DND-41 (cell line): Measurements from ENCODE around the gene ABCB8.

Experiments
- ATAC-seq: fragments of 200-7000 bp; cut with Tn5 transposase; 3 replicates; pipeline ENCODE4 v1.9.1; 2021; ENCODE audit warnings: low read depth; ENCODE audit not compliant: insufficient read depth
- DNase-seq: peaks from one replicate; pipeline ENCODE4 v3.0.0-alpha.2; 2020
- H2AFZ ChIP-seq: 2 replicates; pipeline ENCODE4 v1.6.0; 2012; ENCODE audit warnings: low read depth, low read length
- H3K27ac ChIP-seq: 2 replicates; pipeline ENCODE4 v1.5.1; 2012; ENCODE audit warnings: low read length, inconsistent platforms
- H3K27me3 ChIP-seq: fragments of 200-600 bp; sonication (generic); 2 replicates; pipeline ENCODE4 v1.6.0; 2012; ENCODE audit warnings: low read length, mild to moderate bottlenecking, inconsistent platforms; ENCODE audit not compliant: insufficient read depth, poor library complexity
- H3K36me3 ChIP-seq: 2 replicates; pipeline ENCODE4 v1.5.1; 2012; ENCODE audit warnings: low read length, inconsistent platforms; ENCODE audit not compliant: insufficient read depth
- H3K4me1 ChIP-seq: 2 replicates; pipeline ENCODE4 v1.5.1; 2012; ENCODE audit warnings: mild to moderate bottlenecking, low read length; ENCODE audit not compliant: insufficient read depth
- H3K4me2 ChIP-seq: 2 replicates; pipeline ENCODE4 v1.6.0; 2012; ENCODE audit warnings: mild to moderate bottlenecking, moderate library complexity, low read length, inconsistent platforms; ENCODE audit not compliant: insufficient read depth
- H3K4me3 ChIP-seq, 2 experiments: fragments of 200-600 bp in 1 of 2; shearing (Covaris generic) in 1 of 2; 2 replicates each; pipeline ENCODE4 v1.5.1; 2012 to 2016; ENCODE audit warnings: inconsistent platforms in 2 of 2, low read length in 2 of 2, mild to moderate bottlenecking in 2 of 2, low read depth in 1 of 2, moderate library complexity in 1 of 2
- H3K79me2 ChIP-seq: 2 replicates; pipeline ENCODE4 v1.6.0; 2012; ENCODE audit warnings: low read length, inconsistent platforms; ENCODE audit not compliant: insufficient read depth
- H3K9ac ChIP-seq: 2 replicates; pipeline ENCODE4 v1.6.0; 2012; ENCODE audit warnings: low read depth, mild to moderate bottlenecking, inconsistent platforms, low read length, moderate library complexity
- H3K9me3 ChIP-seq: 2 replicates; pipeline ENCODE4 v1.5.1; 2012; ENCODE audit warnings: low read length, moderate library complexity, mild to moderate bottlenecking, inconsistent platforms; ENCODE audit not compliant: insufficient read depth, severe bottlenecking
- H4K20me1 ChIP-seq: 2 replicates; pipeline ENCODE4 v1.6.0; 2012; ENCODE audit warnings: low read length; ENCODE audit not compliant: insufficient read depth
- EZH2 ChIP-seq: IDR thresholded peaks from 3 replicates; pipeline ENCODE4 v1.6.1; 2012; ENCODE audit warnings: borderline replicate concordance, low read depth, mild to moderate bottlenecking, moderate library complexity, low read length, inconsistent platforms; ENCODE audit not compliant: severe bottlenecking
- TF ChIP-seq, protein P1 (sequence below): IDR thresholded peaks from 2 replicates; pipeline ENCODE4 v1.5.1; 2012; ENCODE audit warnings: borderline replicate concordance, low read length, moderate library complexity, mild to moderate bottlenecking; ENCODE audit not compliant: poor library complexity, severe bottlenecking; ENCODE audit errors: extremely low read depth

Gene ABCB8

DNA sequence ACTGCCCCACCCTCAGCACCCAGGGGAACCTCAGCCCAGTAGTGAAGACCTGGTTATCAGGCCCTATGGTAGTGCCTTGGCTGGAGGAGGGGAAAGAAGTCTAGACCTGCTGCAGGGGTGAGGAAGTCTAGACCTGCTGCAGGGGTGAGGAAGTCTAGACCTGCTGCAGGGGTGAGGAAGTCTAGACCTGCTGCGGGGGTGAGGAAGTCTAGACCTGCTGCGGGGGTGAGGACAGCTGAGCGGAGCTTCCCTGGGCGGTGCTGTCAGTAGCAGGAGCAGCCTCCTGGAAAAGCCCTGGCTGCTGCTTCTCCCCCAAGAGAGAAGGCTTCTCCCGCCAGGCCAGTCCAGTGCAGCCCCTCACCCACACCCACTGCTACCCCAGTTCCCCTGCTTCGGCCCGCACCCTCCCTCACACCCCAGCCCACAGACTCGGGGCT, 31.2 kb upstream of the ABCB8 start:
- H3K4me3 ChIP-seq: no peak overlapping the region
- H3K4me1 ChIP-seq: no peaks in the 10 kb centered on the region
- H3K4me2 ChIP-seq: no peak overlapping the region
- H3K79me2 ChIP-seq: no peaks in the 10 kb centered on the region
- H3K9me3 ChIP-seq: no peaks in the 10 kb centered on the region
- ATAC-seq: no peak
- no peaks in the 10 kb centered on the region for H3K27me3 ChIP-seq
- no peaks in the 10 kb centered on the region; the same call in 1 of the 2 replicates for H4K20me1 ChIP-seq
- H3K36me3 ChIP-seq: no peaks in the 10 kb centered on the region
- H3K27ac ChIP-seq: no peak overlapping the region
- TF ChIP-seq, protein P1, sequence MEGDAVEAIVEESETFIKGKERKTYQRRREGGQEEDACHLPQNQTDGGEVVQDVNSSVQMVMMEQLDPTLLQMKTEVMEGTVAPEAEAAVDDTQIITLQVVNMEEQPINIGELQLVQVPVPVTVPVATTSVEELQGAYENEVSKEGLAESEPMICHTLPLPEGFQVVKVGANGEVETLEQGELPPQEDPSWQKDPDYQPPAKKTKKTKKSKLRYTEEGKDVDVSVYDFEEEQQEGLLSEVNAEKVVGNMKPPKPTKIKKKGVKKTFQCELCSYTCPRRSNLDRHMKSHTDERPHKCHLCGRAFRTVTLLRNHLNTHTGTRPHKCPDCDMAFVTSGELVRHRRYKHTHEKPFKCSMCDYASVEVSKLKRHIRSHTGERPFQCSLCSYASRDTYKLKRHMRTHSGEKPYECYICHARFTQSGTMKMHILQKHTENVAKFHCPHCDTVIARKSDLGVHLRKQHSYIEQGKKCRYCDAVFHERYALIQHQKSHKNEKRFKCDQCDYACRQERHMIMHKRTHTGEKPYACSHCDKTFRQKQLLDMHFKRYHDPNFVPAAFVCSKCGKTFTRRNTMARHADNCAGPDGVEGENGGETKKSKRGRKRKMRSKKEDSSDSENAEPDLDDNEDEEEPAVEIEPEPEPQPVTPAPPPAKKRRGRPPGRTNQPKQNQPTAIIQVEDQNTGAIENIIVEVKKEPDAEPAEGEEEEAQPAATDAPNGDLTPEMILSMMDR: no peak
- no peak for TF ChIP-seq EZH2
- H2AFZ ChIP-seq: no peak overlapping the region
- DNase-seq: no peak
- no peak overlapping the region for H3K9ac ChIP-seq

DNA sequence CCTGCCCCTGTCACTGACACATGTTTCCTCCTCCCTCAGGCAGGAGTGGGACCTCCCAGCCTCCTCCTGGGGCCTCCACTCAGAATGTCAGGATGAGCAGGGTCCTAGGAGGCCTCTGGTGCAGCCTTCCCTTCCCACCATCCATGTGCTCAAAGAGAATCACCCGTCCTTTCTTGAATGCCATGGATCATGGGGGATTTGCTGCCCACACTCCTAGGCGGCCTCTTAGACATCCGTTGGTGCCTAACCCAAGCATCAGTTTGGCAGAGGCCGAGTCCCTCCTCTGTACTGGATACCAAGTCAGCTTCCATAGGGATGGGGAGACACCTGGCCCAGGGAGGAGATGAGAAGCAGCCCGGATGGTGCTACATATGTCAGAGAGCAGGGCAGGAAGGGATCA, 30.4 kb upstream of the ABCB8 start:
- ATAC-seq: no peak

DNA sequence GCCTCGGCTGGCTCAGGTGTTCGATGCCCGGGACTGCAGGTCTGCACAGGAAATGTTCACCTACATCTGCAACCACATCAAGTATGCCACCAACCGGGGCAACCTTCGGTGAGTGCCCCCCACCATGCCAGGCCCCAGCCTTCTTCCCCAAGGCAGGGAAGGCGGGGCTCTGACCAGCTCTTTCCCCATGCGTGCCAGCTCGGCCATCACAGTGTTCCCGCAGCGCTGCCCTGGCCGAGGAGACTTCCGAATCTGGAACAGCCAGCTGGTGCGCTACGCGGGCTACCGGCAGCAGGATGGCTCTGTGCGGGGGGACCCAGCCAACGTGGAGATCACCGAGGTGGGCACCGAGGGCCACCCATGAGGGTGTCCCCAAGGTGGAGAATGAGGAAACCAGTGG, 29.9 kb upstream of the ABCB8 start:
- no peaks in the 10 kb centered on the region for H3K36me3 ChIP-seq
- no peak overlapping the region for H2AFZ ChIP-seq
- DNase-seq: no peak
- H3K4me3 ChIP-seq: no peak overlapping the region
- no peak overlapping the region for H3K9ac ChIP-seq
- H3K27me3 ChIP-seq: no peaks in the 10 kb centered on the region
- no peak for TF ChIP-seq EZH2
- no peaks in the 10 kb centered on the region; the same call in 1 of the 2 replicates for H4K20me1 ChIP-seq
- H3K4me1 ChIP-seq: no peaks in the 10 kb centered on the region
- no peak overlapping the region for H3K4me2 ChIP-seq
- H3K27ac ChIP-seq: no peak overlapping the region
- no peaks in the 10 kb centered on the region for H3K9me3 ChIP-seq
- no peak for ATAC-seq
- no peaks in the 10 kb centered on the region for H3K79me2 ChIP-seq

More for the DNA sequence above, 30.4 kb upstream of the ABCB8 start:
- no peak overlapping the region for H3K27ac ChIP-seq
- H3K4me2 ChIP-seq: no peak overlapping the region
- H3K79me2 ChIP-seq: no peaks in the 10 kb centered on the region
- H3K36me3 ChIP-seq: no peaks in the 10 kb centered on the region
- no peak for DNase-seq
- no peak overlapping the region for H2AFZ ChIP-seq
- H3K27me3 ChIP-seq: no peaks in the 10 kb centered on the region
- no peaks in the 10 kb centered on the region for H3K9me3 ChIP-seq
- no peak for TF ChIP-seq EZH2
- TF ChIP-seq, protein P1: no peak
- H3K9ac ChIP-seq: no peak overlapping the region
- no peaks in the 10 kb centered on the region for H3K4me1 ChIP-seq
- no peaks in the 10 kb centered on the region; the same call in 1 of the 2 replicates for H4K20me1 ChIP-seq
- H3K4me3 ChIP-seq: no peak overlapping the region

DNA sequence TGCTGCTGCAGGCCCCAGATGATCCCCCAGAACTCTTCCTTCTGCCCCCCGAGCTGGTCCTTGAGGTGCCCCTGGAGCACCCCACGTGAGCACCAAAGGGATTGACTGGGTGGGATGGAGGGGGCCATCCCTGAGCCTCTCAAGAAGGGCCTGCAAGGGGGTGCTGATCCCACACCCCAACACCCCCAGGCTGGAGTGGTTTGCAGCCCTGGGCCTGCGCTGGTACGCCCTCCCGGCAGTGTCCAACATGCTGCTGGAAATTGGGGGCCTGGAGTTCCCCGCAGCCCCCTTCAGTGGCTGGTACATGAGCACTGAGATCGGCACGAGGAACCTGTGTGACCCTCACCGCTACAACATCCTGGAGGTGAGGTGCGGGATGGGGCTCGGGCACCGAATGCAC, 29.2 kb upstream of the ABCB8 start:
- H2AFZ ChIP-seq: no peak overlapping the region
- H4K20me1 ChIP-seq: no peaks in the 10 kb centered on the region; the same call in 1 of the 2 replicates
- H3K79me2 ChIP-seq: no peaks in the 10 kb centered on the region
- ATAC-seq: no peak
- H3K4me3 ChIP-seq: no peak overlapping the region
- H3K27ac ChIP-seq: no peak overlapping the region
- no peaks in the 10 kb centered on the region for H3K4me1 ChIP-seq
- no peaks in the 10 kb centered on the region for H3K36me3 ChIP-seq
- H3K9ac ChIP-seq: no peak overlapping the region
- TF ChIP-seq, protein P1: no peak
- TF ChIP-seq EZH2: no peak
- H3K4me2 ChIP-seq: no peak overlapping the region
- no peaks in the 10 kb centered on the region for H3K27me3 ChIP-seq
- DNase-seq: no peak
- no peaks in the 10 kb centered on the region for H3K9me3 ChIP-seq
